Middle frontal gyrus (tissue), 1 donor: ENCODE data around the gene PAPPA2.
A peak's percentile ranks its signal among the peaks of the same experiment; 100 is the strongest.

Source experiments
- DNase-seq: peaks from one replicate; pipeline ENCODE4 v3.0.0-alpha.2; 2015; ENCODE audit warnings: low spot score; ENCODE audit errors: extremely low spot score

The PAPPA2 gene

DNA sequence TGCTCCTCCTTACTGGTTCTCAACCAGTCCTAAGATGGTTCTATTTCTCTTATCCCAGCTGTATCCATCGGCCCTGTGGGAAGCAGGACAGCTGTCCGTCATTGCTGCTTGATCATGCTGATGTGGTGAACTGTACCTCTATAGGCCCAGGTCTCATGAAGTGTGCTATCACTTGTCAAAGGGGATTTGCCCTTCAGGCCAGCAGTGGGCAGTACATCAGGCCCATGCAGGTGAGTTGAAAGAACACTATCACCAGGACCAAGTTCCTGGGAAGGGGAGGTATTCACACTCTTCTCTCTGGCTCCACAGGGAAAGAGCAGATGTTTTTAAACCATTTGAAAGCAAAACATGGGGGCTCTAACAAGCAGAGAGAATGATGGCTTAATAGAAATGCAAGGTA, 302.6 kb downstream of the PAPPA2 start:
- DNase-seq, result no peak

DNA sequence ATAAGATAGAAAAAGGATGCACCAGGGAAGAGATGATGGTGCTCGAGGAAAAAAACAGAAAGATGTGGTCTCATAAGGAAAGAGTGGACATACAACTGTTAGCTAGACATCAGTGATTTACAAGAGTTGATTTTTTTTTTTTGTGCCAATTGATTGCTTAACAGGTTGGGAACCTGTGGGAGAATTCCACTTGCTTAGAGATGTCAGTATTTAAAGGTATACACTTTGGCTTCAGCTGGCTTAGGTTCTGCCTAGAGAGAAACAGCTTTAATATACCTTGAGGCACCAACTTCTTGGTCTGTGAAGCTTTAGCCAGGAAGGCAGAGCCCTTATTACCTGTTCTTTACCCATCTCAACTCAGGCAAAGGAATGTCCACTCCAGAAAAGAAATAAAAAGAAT, 303.8 kb downstream of the PAPPA2 start:
- DNase-seq, result no peak

DNA sequence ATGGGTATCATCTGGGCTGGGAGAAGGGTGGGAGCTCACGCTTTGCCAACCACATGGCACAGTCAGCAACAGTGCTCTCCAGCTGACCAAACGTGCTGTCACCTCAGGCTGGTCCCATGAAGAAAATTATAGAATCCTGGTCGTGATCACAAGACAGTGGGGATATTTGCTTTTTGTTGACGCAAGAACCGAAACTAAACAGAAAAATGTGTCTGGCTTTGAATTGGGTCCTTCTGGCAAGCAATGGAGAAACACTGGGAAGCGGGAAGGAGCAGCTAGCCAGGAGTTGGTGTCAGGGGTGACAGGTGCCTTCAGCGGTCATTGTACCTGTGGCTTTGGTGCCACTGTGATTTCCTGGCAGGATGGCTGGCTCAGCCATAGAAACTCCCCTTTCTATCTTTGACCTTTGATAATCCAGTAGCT, 304.8 kb downstream of the PAPPA2 start:
- no peak for DNase-seq

DNA sequence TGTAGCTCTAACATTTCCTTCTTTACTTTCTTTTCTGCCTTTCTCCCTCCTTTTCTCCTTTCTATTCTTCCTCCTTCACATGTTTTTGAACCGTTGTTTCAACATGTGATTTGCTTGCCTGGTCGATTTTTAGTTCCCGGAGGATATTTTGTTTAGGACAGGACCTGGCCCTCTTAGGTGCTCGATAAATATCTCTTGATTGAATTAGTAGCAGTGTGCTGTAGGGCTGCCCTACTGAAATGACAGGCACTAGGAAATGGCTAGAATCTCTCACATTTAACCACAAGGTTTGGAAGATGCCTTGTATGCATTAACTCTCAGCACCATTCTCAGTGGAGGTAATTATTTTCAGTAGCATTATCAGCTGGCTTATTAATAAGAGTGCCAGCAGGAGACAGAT, 305.6 kb downstream of the PAPPA2 start:
- no peak for DNase-seq

DNA sequence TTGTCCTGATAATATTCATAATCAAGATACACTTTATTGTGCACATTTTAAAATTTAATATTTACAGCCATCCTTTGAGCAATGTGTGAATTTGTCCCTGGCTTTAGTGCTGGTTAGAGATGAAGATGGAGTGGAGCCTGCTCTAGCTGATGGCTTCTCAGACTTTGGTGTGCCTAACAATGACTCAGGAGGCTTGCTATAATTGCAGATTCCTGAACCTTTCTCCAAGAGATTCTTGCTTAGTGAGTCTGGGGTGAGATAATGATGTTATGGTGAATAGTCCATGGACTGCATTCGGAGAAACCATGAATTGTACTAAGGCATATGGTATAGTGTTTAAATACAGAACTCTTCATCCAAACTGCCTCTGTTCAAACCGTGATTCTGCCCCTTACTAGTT, 307.1 kb downstream of the PAPPA2 start:
- no peak for DNase-seq

DNA sequence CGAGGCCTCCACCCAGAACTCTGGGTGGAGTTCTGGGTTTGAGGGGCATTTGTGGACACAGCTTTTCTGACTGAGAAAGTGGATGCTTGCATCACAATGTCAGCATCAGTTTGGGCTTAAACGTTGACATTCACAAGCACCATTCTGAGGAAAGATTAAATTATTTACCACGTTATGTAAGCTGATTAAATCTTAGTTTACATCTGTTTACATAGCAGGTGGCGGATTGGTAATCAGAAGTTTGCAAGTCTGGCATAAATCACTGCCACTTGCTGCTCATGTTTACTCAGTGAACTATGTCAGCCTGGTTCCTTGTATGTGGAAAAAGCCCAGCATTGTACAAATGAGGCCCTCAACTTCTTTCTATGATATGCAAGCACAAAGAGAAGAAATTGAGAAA, 310.1 kb downstream of the PAPPA2 start:
- DNase-seq, result no peak

DNA sequence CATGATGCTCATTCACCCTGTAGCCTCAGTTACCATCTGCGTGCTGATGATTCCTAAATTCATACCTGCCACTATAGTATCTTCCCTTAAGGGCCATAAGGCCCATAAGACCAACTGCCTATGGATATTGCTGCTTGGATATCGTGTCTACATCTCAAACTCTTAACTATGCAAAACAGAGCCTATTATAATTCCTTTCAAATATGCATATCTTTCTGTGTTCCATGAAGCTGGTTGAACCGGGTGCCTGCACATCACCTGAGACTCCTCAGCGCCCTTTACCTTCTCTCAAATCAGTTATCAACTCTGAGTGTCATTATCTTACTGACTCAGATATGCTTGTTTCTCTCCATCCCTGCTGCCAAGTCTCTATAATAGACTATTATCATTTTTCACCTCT, 311.2 kb downstream of the PAPPA2 start:
- no peak for DNase-seq

DNA sequence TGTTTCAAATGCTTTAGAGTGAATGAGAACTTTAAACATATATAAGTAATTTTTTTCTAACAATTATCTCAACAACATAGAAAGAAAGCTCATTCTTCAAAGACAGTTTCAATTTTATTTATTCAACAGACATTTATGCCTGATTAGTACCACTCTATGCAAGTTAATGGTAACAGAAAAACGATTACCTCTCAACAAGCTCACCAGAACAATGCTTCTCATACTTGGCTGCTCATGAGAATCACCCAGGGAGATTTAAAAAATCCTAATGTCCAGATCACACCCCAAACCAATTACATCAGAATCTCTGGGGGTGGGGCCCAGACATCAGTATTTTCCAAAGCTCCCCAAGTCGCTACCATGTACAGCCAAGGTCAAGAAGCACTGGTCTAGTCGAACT, 312.4 kb downstream of the PAPPA2 start:
- DNase-seq, result no peak

DNA sequence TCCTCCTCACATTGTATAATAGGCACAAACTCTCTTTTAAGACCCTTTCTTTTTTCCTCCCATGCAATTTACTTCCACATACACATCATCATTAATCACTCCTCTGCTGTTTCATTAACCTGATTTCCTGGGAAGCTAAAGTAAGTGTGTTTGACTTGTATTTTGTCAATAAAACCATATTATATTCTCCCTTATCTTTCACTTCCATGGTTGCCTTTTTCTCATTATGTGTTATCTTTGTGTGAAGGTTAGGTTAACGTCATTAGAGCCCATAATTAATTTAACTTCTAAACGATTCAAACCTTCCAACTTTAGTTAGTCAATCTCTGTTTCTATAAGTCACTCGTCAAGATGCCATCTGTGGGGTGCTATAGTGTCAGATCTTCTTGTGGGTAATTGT, 313.0 kb downstream of the PAPPA2 start:
- DNase-seq, result no peak

DNA sequence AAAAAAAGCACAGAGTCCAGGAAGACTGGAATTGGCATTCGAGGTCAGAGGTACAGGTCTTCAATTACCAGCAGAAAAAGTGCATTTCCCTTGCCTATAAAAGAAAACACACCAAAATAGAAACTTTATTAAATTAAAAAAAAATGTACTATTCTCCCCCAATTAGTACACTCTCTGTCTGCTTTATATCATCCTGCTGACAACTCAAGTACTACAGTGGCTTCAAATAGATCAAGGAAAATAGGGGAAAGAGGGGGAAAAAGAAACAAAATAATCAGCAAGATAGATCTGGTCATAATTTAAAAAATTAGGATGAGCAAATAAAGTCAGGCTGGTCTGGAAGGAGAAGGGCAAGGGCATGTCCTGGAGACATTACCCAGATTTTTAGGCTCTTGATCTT, 315.1 kb downstream of the PAPPA2 start:
- no peak for DNase-seq

DNA sequence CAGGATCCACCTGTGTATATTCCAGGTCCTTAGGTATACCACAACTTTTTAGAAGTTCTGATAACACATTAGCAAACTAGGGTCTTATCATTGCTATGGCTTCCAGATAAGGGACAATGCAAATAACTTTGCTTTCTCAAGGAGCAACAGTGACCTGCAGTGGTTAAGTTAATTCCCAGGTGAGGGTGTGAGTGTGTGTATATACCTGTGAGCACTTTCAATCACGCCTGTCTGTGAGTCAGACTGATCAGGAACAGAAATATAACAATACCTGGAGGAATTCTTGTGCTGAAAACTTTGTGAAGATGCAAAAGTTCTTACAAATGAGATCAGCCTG, 317.0 kb downstream of the PAPPA2 start:
- DNase-seq, result no peak

DNA sequence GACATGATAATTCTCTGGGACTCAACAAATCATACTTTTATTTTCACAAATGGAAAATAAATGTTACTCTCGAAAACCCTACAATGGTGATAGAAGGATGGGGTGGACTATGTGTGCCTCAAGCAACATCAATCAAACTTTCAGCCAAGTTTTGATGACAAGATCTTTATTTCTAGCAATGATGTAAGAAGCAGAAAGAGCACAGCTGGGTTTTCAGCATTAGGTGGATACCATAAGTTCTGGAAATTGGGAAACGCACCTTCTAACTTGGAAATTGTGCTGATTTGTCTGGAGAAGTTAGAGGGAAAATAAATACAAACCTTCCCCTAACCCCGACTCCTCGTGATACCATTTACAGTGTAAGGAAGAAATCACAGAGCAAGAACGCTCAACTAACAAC, 320.3 kb downstream of the PAPPA2 start:
- DNase-seq, result no peak

DNA sequence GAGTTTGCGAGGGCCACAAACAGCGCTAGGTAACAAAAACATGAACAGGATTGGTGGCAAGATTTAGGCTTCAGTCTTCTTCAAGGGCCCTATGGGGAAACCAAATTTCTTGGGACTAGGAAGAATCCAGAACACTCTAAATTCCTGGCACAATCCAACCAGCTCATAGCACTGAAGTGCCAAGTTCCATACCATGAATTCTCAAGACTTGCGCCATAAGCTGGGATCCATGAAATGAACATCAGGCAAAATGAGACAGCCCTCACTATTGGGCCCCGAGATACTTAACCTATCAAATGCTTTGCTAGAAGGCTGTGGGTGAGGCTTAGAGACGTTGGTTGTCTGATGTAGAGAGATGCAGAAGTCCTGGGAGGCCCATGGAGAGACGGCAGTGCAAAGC, 322.1 kb downstream of the PAPPA2 start:
- DNase-seq, result no peak

DNA sequence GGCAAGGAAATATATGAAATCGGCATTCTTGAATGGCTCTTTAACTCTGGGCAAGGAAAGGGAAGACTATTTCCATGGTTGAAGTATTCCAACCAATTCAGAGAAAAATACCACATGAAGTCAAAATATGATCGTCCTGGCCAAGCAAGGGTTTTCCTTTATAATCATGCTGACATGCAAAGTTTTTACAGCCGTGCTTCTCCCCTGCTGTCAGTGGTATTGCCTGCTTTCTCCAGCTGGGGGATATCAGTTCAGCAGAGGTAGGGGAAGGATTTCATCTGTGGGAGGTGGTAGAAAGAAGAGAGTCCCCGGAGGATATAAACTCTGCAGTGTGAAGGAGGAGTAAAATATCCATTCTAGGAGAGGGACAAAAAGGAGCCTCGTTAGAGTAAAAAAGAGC, 322.8 kb downstream of the PAPPA2 start:
- no peak for DNase-seq

DNA sequence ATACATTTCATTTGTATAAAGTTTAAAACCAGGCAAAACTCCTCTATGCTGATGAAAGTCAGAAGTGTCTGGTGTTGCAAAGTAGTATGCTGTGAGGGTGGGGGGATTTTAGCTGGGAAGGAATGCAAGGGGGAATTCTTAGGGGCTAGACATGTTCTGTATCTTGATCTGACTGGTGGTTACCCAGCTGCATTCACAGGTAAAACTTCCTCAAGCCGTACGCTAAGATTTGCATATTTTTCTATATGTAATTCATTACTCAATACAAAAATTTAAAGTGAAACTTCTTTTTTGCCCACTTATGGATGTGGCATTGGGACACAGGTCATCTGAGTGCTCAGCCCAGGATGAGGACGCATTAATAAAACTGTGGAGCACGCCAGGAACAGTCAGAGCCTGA, 323.3 kb downstream of the PAPPA2 start:
- DNase-seq, result no peak

DNA sequence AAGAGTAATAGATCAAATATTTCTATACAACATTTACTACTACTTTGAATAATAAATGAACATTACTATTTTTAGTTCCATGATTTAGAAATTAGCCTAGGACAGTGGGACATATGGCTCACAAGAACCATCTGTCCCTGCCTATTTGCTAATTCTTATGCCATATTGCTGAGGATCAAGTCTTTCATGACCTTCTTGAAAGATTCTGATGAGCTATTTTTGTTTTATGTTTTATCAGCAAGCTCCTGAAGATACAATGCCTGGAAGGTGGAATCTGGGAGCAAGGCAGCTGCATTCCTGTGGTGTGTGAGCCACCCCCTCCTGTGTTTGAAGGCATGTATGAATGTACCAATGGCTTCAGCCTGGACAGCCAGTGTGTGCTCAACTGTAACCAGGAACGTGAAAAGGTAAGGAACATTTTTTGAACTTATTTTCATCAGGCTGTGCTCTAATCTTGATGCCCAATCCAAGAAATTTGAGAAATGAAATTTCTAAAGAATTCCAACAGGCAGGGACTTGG, 326.7 kb downstream of the PAPPA2 start:
- DNase-seq, result no peak

DNA sequence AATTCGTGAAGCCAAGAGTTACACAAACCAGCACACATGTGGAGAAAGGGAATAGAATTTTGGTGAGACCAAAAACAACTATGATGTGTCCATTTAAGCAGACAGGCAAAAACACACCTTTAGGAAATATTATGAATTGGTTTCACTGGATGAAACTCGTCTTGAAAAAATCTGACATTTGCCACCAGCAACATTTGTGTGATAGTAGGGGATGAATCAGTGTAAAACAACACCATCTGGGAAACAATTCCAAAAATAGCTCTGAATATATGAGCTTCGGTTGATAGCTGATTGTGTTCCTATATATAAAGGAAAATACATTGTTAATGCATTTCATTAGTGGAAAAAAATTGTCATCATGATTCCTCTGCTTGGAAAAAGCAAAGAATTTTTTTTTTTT, 327.8 kb downstream of the PAPPA2 start:
- no peak for DNase-seq

DNA sequence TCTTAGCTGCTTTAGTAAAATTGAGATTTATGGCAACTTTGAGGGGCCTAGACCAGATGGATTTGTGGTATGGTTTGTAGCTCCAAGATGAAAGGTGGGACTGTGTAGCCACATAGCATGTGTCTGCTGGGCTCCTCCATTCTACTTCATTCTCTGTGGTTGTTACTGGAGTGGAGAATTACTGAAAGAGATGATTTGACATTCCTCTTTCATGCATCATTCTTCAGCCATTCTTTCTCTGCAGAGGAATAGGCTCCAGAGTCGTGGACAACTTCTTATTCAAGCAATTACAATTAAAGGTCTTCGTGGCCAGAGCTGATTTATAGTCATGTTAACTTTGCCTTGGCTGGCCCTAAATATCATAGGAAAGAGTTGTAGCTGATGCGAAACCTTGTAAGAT, 328.9 kb downstream of the PAPPA2 start:
- DNase-seq, result no peak

DNA sequence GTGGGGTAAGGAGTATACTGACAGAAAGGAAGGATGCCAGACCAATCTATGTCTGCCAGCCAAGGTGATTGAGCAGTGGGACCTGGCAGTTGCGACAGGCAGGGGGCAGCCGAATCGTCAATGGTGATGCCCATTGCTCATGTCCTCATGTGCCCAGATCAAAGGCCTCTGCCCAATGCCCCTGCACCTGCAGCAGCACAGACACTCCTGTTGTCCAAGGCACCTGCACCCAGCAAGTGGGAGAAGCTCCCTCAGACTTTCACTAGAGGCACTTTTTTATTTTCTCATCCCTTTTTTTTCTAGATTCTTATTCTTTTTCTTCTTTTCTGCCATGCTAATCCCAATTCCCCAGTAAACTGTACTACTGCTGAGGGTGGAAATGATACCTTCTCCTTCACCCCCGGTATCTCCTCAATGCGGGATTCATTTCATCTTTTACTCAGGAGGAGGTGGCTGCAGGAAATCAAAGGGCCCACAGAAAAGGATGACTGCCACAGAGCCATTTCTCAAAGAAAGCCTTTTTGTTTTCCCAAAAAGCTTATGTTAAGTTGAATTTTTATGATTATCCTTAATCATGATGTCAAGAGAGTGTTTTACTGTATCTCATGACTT, 332.0 kb downstream of the PAPPA2 start:
- no peak for DNase-seq

DNA sequence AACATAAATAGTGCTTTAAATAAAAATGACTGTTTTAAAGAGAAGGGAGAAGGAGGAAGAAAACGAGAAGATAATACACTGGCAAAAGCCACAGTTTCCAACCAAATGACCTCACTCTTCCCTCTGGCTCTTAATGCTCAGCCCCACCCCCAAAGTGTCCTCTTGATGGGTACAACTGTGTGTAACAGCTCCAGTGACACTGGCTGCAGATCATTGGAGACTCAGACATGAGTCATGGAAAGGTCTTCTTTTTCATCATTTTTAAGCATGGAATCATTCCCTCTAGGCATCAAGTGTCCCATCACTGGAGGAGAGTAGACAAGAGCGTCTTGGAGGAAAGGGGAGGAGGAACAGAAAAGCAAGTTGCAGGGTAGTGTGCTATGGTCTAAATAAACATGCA, 333.0 kb downstream of the PAPPA2 start:
- DNase-seq, result no peak

DNA sequence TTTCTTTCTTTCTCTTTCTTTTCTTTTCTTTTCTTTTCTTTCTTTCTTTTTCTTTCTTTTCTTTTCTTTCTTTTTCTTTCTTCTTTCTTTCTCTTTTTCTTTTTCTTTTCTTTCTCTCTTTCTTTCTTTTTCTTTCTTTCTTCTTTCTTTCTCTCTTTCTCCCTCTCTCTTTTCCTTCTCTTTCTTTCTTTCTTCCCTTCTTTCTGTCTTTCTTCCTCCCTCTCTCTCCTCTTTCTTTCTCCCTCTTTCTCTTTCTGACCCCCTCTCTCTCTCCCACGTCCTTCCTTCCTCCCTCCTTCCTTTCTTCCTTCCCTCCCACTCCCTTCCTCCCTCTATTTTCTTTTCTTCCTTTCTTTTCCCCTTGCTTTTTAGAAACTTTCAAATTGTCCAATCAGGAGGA, 333.6 kb downstream of the PAPPA2 start:
- no peak for DNase-seq

DNA sequence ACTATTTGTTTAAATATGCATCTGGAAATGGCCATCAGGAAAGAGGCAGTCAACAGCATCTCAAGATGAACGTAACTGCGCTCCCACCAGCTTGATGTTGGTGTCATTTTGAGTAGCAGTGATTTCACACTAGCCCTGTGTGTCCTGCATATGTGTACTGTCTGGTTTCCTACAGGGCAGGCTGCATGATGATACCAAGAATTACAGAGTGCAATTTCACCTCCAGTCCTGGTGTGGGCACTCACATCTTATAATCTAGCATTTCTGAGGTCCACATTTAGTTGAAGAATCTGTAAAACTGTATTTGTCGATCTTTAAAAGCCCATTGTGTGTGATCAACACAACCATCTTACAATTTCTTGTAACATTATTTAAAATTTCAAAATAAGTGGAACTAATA, 336.4 kb downstream of the PAPPA2 start:
- DNase-seq, result no peak

DNA sequence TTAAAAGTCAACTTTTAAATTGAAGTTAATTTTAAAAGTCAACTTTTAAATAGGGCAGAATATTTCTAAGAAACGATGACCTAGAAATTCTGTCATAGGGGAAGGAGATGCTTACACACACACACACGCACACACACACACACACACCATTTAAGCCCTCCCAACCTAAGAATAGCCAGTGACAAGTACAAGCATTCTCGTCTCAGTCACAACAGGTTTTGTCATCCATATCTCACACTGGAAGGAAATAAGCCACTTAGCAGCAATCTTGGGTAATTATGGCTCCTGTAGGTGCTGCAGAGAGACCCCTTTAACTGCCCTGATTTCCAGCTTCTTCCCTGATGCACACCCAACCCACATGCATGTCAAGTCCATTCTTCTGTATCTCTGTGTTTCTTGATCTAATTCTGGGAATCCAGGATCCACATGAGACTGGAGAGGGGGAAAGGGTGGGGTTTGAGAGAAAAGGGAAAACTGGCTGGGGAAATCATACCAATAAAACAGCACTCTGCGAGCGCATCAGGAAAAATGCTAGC, 338.1 kb downstream of the PAPPA2 start:
- no peak for DNase-seq

DNA sequence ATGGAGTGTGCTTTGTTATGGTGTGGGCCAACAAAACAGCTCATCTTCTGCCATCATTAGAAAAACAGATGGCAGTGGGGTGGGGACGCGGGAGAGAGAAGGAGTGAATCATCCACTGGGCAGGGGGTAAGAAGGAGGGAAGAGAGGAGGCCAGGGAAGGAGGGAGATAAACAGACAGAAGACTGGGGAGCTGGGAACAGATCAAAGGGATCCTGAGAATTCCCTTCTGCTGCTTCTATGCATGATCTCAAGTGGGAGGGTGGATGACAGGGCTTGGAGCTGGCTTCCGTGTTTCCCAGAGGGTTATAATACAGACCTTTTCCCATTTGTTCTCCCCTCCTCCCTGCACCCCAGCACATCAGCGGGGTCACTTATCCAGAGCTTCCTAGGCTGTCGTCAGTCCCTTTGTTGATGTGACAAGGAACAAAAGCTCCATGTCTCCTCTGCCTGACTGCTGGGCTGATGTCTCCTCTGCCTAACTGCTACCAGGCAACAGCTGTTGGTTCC, 338.6 kb downstream of the PAPPA2 start:
- peak; percentile 9 for DNase-seq
